Activated T-cell treated with anti-CD3 and anti-CD28 coated beads, Interleukin-2, amount 50 U/mL, for 48 hours (primary cell): Measurements from ENCODE around the gene KRT2.
A peak's percentile ranks its signal among the peaks of the same experiment; 100 is the strongest.

Experiments
- DNase-seq, 2 experiments: peaks; one replicate each; pipeline ENCODE4 v3.0.0-alpha.2; 2020

Gene KRT2

DNA sequence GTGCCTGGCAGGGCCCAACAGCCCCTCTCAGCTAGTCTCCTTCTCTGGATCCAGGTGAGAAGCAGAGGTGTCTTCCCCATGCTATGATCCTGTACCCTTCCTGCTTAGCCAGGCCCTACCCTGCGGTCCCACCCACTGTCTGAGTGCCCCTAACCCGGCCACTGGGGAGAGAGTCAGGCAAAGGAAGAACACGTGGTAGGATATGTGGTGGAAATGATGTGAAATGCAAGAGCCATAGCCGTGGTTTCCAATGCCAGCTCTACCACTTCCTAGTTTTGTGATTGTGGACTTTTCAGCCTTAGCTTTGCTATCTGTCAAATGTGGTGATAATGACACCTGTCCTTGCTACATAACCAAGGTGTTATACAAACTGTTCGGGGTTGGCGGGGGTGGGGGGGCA is 15.8 kb downstream of the KRT2 start:
- peak in 1 of 2 experiments; percentile 12 for DNase-seq

DNA sequence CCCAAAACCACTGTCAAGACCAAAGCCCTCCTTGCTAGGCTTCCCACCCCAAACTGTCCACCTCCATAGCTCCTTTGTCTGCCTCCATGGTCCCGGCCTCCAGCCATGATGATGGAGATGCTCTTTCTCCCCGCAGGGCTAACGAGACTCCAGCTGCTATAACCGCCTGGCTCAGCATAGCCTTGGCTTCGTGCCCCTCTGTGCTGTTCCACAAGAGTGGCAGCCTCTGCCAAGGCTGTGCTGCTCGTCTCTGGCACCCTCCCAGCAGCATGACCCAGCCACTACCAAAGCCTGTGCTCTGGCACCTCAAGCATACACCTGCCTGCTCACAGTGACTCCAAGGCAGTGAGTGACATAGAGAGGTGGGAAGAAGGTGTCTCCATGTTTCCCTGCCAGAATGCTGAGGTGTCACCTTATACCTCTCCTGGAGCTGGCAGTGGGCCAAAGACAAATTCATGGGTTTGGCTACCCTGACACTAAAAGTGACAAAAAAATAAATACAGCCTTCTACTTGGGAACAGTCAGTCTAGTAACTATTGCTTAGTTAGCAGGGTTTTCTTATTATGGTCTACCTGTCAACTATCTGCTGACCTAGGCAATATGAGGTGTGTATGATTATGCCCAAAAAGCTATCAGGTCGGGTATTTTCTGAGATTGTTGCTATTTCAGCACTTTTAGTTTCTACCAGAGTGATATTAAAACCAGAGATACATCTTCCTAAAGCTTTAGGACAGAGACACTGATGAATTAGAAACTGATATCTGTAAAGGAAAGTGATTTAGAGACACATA is 17.6 kb downstream of the KRT2 start:
- no peak for DNase-seq

DNA sequence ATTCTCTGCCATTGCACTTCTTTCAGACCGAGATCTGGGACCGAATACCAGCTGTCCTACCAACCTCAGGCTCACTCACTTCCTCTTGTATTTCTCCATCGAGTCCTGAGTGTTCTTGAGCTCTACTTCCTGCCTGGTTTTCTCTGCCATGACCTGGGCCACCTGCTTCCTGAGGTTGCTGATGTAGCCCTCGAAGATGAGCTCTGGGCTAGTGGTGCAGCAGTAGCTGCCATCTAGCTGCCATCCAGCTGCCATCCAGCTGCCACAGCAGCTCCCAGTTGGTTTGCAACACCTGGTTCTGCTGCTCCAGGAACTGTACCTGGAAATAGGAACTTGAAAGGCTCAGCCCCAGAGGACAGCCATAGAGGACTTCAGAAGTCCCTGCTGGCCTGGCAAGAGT is 18.6 kb downstream of the KRT2 start:
- peak in 1 of 2 experiments; percentile 18 for DNase-seq

DNA sequence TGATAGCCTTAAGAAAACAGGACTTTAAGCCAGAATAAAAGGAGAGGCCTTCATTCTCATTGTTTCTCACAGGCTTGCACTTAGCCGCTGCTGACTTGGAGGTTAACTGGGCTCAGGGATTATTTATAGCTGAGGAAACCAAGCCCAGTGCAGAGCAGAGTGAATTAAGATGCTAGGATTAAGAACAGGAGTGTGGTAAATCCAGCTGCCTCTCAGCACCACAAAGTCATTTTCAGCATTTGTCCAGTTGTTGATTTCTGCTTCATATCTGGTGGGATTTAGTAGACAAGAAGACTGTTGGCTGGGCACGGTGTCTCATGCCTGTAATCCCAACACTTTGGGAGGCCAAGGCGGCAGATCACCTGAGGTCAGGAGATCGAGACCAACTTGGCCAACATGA is 19.4 kb downstream of the KRT2 start:
- DNase-seq = peak in 1 of 2 experiments; percentile 12

DNA sequence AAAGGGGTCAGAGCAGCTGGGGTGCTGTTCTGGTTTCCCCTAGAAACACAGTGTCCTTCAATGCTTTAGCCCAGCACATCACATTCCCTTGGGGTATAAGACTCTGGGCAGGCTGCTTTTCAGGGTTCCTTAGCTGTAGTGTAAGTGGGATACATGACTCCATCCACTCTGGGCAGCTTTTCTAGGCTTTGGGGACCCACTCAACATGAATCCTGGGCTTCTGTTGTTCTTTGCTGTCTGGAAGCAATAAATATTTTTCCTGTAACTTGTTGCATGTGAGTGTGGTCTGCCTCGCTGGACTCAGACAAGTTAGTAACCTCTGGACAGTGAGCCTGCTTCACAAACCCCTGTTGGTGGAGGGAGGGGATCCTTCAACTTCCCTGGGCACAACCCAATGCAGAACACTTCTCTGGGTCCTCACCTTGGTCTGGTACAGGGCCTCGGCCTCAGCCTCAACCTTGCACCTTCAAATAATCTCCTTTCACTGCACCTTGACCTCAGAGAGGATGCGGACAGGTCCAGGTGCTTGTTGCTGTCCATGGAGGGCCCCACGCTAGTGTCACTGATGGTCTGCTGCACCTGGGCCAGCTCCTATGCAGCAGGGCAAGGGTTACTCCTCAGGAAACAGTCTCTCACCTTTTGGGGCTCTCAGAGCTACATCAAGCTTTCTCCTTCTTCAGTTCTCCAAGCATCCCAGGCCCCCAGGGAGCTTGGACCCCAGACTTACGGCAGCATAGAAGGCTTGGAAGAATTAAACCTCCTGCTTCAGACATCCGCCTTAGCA is 20.1 kb downstream of the KRT2 start:
- DNase-seq = peak; percentile 7 to 10

DNA sequence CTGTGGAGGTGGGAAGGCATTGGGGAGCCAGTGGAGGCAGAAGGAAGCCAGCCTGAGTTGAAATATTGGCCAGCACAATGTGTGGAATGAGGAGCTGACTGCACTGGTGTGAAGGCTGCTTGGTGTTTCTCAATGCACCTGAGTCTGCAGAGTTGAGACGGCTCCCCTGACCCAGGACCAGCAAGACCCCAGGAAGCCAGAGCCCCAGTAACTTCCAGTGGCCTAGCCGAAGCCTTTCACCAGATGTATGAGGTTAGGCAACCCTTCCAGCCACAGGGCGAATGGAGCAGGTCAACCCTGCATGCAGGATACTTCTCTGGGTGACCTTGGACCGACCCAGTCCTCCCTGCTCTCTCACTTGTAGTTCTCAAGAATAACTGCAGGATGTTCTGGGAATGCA is 20.7 kb downstream of the KRT2 start:
- peak; percentile 11 to 13 for DNase-seq

DNA sequence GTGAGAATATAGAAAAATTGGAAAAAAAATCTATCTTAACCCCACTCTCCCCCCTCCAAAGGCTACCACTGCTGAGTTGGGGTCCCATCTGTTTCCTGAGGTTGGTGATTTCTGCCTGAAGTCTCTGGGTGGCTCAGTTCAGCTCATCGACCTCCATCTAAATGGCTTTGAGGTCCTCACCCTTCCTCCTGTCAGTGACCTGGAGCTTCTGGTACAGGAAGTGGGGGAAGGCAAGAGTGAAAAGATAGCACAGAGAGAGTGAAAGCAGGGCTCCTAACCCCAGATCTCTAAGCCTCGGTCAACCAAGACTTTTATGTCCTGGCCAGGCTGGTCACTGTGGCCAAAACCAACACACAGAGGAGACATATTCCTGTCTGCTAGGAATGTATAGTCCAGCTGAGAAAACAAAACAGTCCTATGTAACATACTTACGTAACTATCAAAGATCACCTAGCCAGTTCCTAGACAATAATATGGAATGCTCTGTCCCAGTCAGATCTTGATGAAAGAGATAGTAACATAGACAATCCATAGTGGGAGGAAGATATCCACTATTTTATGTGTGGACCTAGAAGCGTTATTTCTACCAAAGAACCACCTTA is 21.3 kb downstream of the KRT2 start:
- DNase-seq = peak in 1 of 2 experiments; percentile 11

DNA sequence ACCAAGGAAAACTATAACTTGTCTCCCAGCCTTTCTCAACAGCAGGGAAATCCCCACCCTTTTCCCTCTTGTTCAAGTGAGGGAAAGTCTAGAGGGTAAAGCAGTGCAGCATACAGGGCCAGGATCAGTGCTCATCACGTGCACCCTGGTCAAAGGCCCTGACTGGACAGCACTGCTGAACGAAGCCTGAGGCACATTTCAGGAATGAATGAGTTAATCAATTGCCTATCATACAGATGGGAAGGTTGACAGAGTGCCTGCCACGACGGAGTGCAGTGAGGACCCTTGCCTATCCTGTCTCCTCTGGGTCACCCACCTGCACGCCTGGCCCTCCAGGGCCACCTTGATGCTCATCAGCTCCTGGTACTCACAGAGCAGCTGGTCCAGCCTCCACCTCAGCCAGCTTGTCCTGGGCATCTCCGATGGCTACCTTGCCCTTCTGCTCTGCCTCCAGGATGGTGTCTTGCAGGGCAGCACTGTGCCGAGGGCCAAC is 22.0 kb downstream of the KRT2 start:
- peak in 1 of 2 experiments; percentile 7 for DNase-seq

DNA sequence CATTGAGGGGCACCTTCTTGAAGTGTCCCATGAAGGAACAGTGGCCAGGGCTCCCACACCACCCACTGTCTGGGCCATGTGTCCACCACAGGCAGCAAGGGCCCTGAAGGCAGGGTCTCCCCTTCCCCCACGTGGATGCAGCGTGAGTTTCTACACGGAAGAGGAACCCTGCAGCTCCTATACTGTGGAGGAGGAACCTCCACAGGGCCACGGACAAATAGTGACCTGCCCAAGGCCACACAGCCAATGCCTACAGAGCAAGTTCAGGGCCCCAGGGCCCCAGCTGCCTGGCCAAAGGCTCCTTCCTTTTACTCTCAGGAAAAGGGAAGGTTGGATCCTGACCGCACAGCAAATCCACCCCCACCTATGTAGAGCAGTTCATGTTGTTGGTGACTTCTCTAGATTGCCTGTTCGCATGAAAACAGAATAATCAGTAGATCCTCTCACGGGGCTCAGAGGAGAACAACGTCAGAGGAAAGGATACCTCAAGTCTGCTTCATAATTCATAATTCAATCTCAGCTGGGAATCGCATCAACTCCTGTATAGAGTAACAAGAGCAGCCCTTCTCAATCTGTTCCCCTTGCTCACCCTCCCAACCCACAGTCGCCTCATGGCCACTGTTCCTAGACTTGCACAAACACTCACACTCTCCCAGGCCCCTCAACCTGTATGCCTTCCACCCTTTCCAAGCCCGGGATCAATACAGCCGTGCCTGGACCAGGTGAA is 22.6 kb downstream of the KRT2 start:
- peak; percentile 7 to 13 for DNase-seq

DNA sequence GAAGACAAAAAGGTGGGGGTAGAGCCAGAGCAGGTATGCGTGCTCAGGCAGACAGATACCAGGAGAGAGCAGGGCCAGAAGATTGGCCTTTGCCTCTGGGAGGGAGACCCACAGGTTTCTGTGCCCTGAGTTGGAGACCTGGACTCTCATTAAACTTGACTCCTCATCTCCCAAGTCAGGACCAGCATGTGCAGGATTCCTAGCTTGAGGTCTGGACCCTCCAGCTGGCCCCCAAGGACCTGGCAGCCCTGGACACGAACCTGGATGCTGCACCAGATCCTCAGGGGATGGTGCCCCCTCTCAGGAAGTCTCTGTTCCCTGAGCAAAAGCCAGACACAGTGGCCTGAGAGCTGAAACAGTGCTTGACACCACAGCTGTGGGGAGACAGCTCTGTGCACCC is 23.2 kb downstream of the KRT2 start:
- DNase-seq = peak; percentile 9 to 10

DNA sequence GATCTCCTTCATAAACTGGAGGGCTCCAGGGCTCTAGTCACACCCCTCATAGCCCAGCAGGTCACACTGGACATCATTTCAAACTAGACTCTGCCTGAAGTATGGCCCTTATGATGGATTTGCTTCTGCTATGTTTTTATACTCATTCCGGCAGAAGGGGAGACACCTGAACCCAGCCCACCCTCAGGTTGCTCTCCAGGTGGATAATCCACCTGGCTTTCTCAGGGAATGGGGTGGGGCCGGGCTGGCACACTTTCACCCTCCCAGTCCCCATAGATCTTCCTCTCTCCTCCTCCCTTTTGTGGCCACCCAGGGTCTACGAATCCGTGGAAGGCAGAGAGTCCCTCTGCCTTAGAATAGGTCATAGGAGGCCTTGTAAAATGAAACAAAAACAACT is 23.9 kb downstream of the KRT2 start:
- no peak for DNase-seq

DNA sequence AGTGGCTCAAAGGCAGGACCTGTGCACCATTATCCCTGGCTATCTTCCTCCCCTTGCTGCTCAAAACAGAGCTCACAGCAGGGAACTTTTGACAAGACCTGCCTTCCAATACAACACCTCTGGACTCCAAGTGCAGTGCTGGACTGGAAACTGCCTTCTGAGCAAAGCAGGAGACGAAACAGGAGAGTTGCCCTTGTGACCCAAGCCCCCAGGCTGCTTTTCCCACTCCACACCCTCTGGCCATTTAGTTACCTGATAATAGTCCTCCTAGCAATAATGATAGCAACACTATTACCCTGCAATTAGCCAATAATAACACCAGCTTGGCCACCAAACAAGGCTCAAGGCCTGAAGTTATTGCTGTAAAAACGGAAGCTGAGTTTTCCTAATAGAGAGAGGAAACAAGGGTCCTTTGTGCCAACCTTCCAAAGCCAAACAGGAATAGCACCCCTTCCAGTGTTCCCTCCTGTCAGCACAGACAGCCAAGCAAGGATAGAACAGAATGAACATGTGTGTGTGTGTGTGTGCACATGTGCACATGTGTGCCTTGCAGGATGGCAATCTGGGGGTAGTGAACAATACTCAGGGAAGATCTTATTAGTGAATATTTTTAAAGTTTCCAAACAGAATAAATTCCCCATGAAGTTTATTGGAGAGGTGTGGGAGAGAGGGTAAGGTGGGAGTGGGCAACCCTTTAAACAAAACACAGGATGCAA is 24.5 kb downstream of the KRT2 start:
- peak; percentile 6 to 7 for DNase-seq

DNA sequence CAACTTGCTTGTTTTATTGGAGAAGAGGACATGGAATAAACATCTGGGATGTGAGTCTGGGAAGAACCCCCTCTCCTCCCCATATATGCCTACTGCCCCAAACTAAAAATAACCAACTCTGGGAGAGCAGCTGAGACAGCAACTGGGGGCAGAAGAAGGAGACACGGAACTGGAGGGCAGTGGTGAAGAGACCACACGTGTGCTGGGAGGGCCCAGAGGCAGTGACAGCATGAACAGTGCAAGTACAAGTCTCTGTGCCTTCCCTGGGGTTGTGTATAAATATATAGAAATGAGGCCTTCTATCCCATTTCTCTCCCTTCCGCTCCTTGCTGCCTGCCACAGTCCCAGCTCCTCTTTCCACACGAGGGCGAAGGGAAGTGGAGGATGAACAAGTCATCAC is 29.7 kb downstream of the KRT2 start:
- DNase-seq = no peak

DNA sequence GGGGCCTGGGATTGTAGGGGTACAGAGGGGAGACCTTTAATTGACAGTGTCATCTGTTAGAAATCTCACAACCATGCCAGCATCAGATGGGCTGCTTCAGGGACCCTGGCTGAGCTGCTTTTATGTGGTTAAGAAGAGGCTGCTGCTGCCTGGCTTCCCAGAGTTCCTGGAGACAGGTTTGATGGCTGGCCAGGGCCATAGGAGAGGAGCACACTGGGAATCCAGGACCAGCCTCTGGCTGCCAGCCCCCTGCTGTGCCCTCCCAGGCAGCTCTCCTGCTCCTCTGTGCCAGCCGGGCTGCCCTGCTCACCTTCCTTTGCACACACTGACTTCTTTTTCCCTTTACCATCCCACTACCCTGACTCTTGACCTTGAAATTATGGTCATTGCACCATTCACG is 33.1 kb downstream of the KRT2 start:
- DNase-seq = no peak

DNA sequence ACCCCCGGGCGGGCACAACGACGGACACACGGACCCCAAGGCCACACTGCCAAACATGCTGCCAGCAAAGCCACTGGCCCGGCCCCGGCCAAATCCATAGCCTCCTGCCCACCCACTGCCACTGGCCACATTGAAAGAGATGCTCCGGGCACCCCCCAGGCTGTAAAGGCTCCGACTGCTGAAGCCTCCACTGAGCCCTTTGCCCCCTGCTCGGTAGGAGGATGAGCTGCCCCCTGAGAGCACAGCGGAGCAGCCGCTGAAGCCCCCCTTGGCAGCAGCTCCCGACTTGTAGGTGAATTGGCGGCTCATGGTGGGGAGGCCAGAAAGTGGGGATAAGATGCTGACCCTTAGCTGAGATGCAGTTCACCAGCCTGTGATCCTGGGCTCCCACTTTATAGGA is 33.8 kb downstream of the KRT2 start, which contains the start of gene KRT73:
TSS of gene KRT73 (minus strand) at position 344 of the 400 bp plus-strand sequence. CDS start at position 309, 35 bp downstream.
- DNase-seq = no peak

DNA sequence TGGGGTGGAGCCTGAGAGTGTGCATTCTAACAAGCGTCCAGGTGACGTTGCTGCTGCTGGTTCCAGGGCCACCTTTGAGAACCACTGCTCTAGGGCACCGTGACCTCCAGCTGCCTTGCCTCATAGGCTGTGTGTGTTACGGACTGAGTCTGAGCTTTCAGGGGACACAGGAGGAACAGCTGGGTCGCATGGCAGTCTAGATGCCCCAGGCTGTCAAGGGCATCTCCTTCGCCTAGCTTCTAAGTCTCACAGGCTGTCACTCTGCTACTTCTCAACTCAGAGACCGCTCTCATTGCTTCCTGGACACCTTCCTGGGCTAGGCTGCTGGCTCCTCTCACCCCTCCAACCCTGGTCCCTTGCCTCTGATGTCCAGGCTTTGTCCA is 34.6 kb downstream of the KRT2 start:
- no peak for DNase-seq

DNA sequence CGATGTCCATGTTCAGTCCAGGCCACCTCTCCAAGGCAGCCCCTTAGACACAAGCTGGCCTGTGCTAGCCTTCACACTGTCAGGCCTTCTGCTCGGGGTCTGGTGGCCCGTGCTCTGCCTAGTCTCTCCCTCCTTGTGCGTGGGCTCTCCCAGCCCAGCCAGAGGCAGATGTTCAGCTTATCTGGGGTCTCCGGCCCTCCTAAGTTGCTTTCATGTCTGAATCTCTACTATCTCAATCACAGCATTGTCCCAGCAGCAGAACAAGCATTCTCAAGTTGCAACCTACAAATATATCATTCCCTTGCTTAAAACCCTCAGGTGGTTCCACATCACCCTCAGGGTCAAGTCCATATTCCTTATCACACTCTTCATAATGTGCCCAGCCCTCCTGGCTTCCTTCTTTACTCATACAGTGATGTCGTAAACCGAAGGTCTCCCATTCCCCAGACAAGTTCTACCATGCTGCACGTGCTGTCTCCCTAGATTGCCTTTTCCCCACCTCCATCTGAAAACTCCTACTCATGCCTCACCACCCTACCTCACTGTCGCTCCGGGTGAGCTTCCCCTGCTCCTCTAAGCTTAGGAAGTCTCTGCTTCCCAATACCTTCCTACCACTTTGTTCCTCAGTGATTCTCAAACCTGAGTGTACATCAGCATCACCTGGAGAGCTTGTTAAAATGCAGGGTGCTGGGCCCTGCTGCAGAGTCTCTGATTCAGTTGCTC is 35.2 kb downstream of the KRT2 start:
- DNase-seq = no peak

DNA sequence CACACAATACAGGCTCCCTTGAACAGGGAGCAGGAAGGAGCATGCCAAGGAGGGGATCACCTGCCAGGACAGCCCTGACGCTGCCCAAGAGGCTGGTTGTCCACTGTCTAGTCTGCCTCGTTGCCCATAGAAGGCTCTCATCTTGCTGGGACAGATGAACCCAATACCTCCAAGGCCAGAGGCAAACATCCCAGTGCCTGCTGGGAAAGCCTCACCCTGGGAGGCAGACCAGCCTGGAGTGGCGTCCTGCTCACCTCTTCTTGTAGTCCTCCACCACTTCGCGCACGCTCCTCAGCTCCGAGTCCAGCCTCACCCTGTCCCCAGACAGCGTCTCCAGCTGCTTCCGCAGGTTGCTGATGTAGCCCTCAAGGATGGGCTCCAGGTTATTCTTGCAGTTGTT is 36.1 kb downstream of the KRT2 start:
- DNase-seq = no peak

DNA sequence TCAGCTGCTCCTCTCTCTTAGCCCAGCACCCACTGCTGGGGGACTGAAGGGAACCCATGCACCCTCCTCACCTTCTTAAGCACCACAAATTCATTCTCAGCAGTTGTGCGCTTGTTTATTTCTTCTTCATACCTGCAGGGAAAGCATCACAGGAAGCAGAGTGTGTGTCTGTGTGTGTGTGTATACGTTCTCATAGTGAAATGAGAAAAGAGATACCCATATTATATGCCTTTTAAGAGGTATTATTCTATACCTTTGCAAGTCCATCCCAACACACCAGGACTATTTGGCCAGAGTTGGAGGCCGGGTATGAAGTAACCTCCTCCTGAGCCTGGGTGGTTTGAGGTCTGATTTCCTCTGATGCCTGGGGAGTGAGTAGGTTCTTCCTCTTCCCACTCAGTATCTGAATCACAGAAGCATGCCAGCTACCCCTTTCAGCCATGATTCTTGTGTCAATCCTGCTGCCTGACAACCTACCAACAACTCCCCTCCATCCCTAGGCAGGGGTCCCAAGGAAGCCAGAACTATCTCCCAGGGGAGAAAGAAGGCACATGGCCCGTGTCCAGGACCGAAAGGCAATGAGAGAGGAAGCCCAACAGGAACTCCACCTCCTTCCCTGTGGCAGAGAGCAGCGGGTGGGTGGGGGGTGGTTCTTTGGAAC is 36.7 kb downstream of the KRT2 start:
- peak; percentile 54 to 62 for DNase-seq

DNA sequence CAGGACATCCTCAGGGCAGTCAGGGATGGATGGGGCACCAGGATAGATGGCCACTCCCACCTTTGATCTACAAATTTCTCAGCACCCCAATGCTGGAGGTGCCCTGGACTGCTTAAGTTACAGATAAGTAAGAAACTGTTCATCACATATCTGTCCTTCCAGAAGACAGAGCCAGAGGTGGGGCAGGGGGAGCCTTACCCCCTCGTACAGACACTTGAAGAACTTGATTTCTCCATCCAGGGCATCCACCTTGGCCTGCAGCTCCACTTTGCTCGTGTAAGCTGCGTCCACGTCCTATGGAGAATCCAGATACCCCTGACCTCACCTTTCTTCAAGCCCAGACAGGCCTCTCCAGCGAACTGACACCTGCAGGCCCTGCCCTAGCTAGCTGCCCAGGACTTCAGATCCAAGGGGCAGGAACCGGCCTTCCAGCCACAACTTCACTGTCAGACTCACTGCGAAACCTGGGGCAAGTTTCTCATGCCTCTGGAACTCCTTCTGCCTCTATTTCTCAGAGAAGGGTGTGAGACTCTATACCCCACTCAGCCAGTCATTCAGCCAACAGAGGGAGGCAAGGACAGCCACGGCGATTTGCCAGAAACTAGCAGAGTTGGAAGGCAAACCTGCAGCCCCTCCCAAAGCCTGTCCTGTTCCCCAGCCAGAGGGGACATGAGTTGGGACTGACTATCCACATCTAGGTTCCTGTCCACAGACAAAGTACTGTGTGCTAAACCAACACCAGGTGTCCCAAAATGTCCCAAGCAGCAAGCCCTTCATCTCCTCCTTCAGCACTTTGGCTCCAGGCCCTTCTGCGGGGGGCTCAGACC is 37.4 kb downstream of the KRT2 start:
- no peak for DNase-seq
